Neuronal stem cell (in vitro differentiated cells): ENCODE data around the gene DEGS2.

Source experiments
- DNase-seq: peaks from one replicate; pipeline ENCODE4 v3.0.0-alpha.2; 2013; ENCODE audit warnings: low spot score
- H2AFZ ChIP-seq: one replicate; pipeline ENCODE4 v1.6.1; 2013; ENCODE audit warnings: mild to moderate bottlenecking, low read length, inconsistent platforms
- H2AK5ac ChIP-seq: 2 replicates; pipeline ENCODE4 v1.6.1; 2013; ENCODE audit warnings: low read depth, mild to moderate bottlenecking, inconsistent platforms, low read length, moderate library complexity, mixed read lengths
- H2BK120ac ChIP-seq: 2 replicates; pipeline ENCODE4 v1.6.1; 2013; ENCODE audit warnings: low read depth, mild to moderate bottlenecking, inconsistent platforms, low read length, moderate library complexity, mixed read lengths
- H2BK12ac ChIP-seq: one replicate; pipeline ENCODE4 v1.6.1; 2013; ENCODE audit warnings: low read length, inconsistent platforms
- H2BK15ac ChIP-seq: 2 replicates; pipeline ENCODE4 v1.6.1; 2013; ENCODE audit warnings: mild to moderate bottlenecking, low read length, inconsistent platforms, mixed read lengths
- H2BK5ac ChIP-seq: one replicate; pipeline ENCODE4 v1.6.1; 2013; ENCODE audit warnings: inconsistent platforms, mild to moderate bottlenecking, low read length, moderate library complexity
- H3K14ac ChIP-seq: one replicate; pipeline ENCODE4 v1.6.1; 2013; ENCODE audit warnings: low read length, inconsistent platforms
- H3K18ac ChIP-seq: 2 replicates; pipeline ENCODE4 v1.6.1; 2013; ENCODE audit warnings: low read length, inconsistent platforms
- H3K23ac ChIP-seq: 2 replicates; pipeline ENCODE4 v1.6.1; 2013; ENCODE audit warnings: low read depth, mild to moderate bottlenecking, mixed read lengths, low read length, inconsistent platforms; ENCODE audit not compliant: poor library complexity
- H3K27ac ChIP-seq: replicated peaks from 3 replicates; pipeline ENCODE4 v1.5.1; 2013; ENCODE audit warnings: low read length, inconsistent platforms
- H3K27me3 ChIP-seq, 3 experiments: 2 replicates each; pipeline ENCODE4 v1.6.1; 2013; ENCODE audit warnings: low read length in 3 of 3, mild to moderate bottlenecking in 2 of 3, inconsistent platforms in 1 of 3, low read depth in 1 of 3, mixed read lengths in 1 of 3, moderate library complexity in 1 of 3; ENCODE audit not compliant: control insufficient read depth in 3 of 3, insufficient read depth in 3 of 3
- H3K36me3 ChIP-seq, 2 donors: replicated peaks in 1 of 2; 2 replicates each; pipeline ENCODE4 v1.6.1; 2013; ENCODE audit warnings: low read length in 2 of 2; ENCODE audit not compliant: control insufficient read depth in 2 of 2, insufficient read depth in 2 of 2
- H3K4ac ChIP-seq: 2 replicates; pipeline ENCODE4 v1.6.1; 2013; ENCODE audit warnings: inconsistent platforms, mild to moderate bottlenecking, low read length, moderate library complexity
- H3K4me1 ChIP-seq, 2 donors: 1 replicate in 1 of 2; 2 replicates in 1 of 2; pipeline ENCODE4 v1.6.1; 2013; ENCODE audit warnings: low read length in 2 of 2, low read depth in 1 of 2; ENCODE audit not compliant: control insufficient read depth in 2 of 2, insufficient read depth in 1 of 2
- H3K4me2 ChIP-seq: one replicate; pipeline ENCODE4 v1.6.1; 2013; ENCODE audit warnings: mild to moderate bottlenecking, low read length, inconsistent platforms; ENCODE audit not compliant: insufficient read depth, poor library complexity, severe bottlenecking
- H3K4me3 ChIP-seq, 2 donors: 2 replicates each; pipeline ENCODE4 v1.5.1; 2013; ENCODE audit warnings: low read length in 2 of 2, mild to moderate bottlenecking in 2 of 2, inconsistent platforms in 1 of 2, moderate library complexity in 1 of 2
- H3K79me1 ChIP-seq: one replicate; pipeline ENCODE4 v1.6.1; 2013; ENCODE audit warnings: low read depth, mild to moderate bottlenecking, inconsistent platforms, low read length, moderate library complexity
- H3K9ac ChIP-seq: one replicate; pipeline ENCODE4 v1.6.1; 2013; ENCODE audit warnings: mild to moderate bottlenecking, low read depth, low read length, inconsistent platforms; ENCODE audit not compliant: poor library complexity
- H3K9me3 ChIP-seq, 2 donors: replicated peaks in 1 of 2; 2 replicates each; pipeline versions ENCODE3 to v1.6.1; 2013; ENCODE audit warnings: low read length in 2 of 2, mild to moderate bottlenecking in 2 of 2, inconsistent platforms in 1 of 2, low read depth in 1 of 2, mixed read lengths in 1 of 2, moderate library complexity in 1 of 2; ENCODE audit not compliant: control insufficient read depth in 2 of 2, insufficient read depth in 1 of 2
- H4K8ac ChIP-seq: one replicate; pipeline ENCODE4 v1.6.1; 2013; ENCODE audit warnings: low read depth, mild to moderate bottlenecking, inconsistent platforms, low read length, moderate library complexity
- H4K91ac ChIP-seq: one replicate; pipeline ENCODE4 v1.6.1; 2013; ENCODE audit warnings: low read length, low read depth, mild to moderate bottlenecking, inconsistent platforms; ENCODE audit not compliant: poor library complexity
- WGBS, 2 donors: extraction: QIAGEN DNeasy Blood & Tissue Kit; methylation state at CpG; one replicate each; pipeline ENCODE4 v1.1.7; 2013; ENCODE audit warnings: missing lambda C conversion rate in 2 of 2, mixed read lengths in 1 of 2; ENCODE audit not compliant: insufficient read length in 2 of 2, insufficient replicate concordance in 1 of 2; ENCODE audit errors: extremely low coverage in 2 of 2; 5-methylcytosine and 5-hydroxymethylcytosine counted together

The DEGS2 gene

DNA sequence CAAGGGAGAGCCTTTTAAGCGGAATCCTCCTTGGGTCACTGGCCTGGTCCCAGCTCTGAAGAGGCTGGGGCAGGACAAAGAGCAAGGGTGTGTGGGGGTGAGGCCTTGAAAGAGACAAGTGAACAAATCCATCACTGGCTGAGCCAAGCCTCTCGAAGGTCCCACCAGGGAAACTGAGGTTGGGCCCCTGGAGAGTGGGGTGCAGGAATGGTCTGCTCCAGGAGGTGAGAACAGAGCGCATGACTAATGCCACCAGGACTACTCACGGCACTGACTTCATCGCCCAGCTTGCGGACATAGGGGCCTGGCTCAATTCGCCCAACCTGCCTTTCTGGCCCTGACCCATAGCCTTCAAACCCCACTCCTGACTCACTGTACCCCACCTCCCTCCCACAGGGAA lies 19.2 kb upstream of the DEGS2 start:
- H3K4me1 ChIP-seq = no peaks in the 10 kb centered on the region
- peaks cover 0 to 2% (median 0%) of the 10 kb centered on the region in 3 experiments for H3K27me3 ChIP-seq
- H3K9me3 ChIP-seq = peaks cover 0 to 1% of the 10 kb centered on the region in 2 donors
- WGBS, 2 donors = no CpG with 5 or more reads among the region's 7 CpGs
- H3K9ac ChIP-seq = no peak overlapping the region
- no peak overlapping the region for H3K18ac ChIP-seq
- no peak overlapping the region for H2BK120ac ChIP-seq
- no peak overlapping the region for H3K27ac ChIP-seq
- H2BK12ac ChIP-seq = no peak overlapping the region
- H2BK15ac ChIP-seq = no peak overlapping the region
- no peak overlapping the region for H4K91ac ChIP-seq
- H3K79me1 ChIP-seq = peaks cover 2% of the 10 kb centered on the region
- no peak overlapping the region for H3K4ac ChIP-seq
- no peak overlapping the region for H2BK5ac ChIP-seq
- no peak overlapping the region for H3K4me2 ChIP-seq
- DNase-seq = no peak
- H3K23ac ChIP-seq = no peak overlapping the region
- peak overlapping the region; percentile 23 for H2AK5ac ChIP-seq
- H3K4me3 ChIP-seq = no peak overlapping the region
- no peaks in the 10 kb centered on the region for H3K36me3 ChIP-seq
- H2AFZ ChIP-seq = no peak overlapping the region
- no peak overlapping the region for H3K14ac ChIP-seq
- no peak overlapping the region for H4K8ac ChIP-seq

DNA sequence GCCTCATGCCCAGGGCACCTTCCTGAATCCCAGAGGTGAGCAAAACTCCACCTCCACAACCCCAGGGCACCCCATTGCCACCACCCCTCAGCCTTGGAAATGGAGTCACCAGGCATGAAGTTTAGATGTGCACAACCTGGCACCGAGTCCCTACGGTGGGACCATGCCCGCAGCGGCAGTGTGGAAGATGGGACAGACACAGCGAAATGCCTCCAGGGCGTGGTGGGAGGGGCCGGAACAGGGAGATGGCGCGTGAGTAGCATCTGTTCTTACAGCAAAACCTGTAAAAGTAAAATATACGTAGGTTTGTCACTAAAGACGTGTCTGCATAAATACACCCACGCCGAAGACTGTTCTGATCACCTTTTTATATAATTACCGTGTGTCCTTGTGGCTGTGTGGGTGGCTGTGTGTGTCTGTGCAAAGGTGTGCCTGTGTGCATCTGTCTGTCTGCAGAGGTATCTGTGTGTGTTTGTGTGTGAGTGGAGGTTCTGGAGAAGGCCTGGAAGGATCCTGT lies 17.4 kb upstream of the DEGS2 start:
- no peaks in the 10 kb centered on the region for H3K4me1 ChIP-seq
- no CpG with 5 or more reads among the region's 14 CpGs for WGBS, 2 donors
- H3K36me3 ChIP-seq = no peaks in the 10 kb centered on the region
- no peak overlapping the region for H2BK120ac ChIP-seq
- no peak overlapping the region for H3K4me2 ChIP-seq
- H2AFZ ChIP-seq = no peak overlapping the region
- H2BK12ac ChIP-seq = peak overlapping the region; percentile 14
- H2BK5ac ChIP-seq = no peak overlapping the region
- no peak overlapping the region for H2AK5ac ChIP-seq
- H3K14ac ChIP-seq = no peak overlapping the region
- no peak overlapping the region for H3K4me3 ChIP-seq
- no peak overlapping the region for H3K9ac ChIP-seq
- peaks cover 0 to 6% (median 2%) of the 10 kb centered on the region in 3 experiments for H3K27me3 ChIP-seq
- H3K27ac ChIP-seq = no peak overlapping the region
- H4K8ac ChIP-seq = no peak overlapping the region
- no peak overlapping the region for H3K4ac ChIP-seq
- no peak overlapping the region for H4K91ac ChIP-seq
- DNase-seq = no peak
- no peak overlapping the region for H2BK15ac ChIP-seq
- H3K79me1 ChIP-seq = peaks cover 2% of the 10 kb centered on the region
- no peak overlapping the region for H3K23ac ChIP-seq
- H3K9me3 ChIP-seq = peaks cover 0 to 1% of the 10 kb centered on the region in 2 donors
- no peak overlapping the region for H3K18ac ChIP-seq

DNA sequence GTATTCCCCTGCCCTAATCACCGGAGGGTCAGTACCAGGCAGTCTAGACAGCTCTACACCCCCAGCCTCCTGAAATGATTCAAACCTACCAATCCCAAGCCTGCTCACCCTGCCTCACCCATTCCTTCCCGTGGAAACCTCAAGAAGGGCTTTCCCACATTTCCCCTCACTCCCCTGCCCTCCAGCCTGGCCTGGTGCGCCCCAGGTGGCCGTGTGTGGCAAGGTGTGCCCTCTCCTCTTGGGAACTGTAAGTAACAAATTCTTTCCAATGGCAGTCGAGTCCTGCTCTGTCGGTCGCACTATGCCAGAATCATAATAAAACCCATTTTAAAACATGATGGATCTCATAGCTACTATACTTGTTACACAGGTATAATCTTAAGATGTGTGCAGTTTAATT lies 13.9 kb upstream of the DEGS2 start:
- H2AFZ ChIP-seq = no peak overlapping the region
- no peaks in the 10 kb centered on the region for H3K9me3 ChIP-seq
- H3K18ac ChIP-seq = no peak overlapping the region
- no peak overlapping the region for H2BK5ac ChIP-seq
- H3K27ac ChIP-seq = no peak overlapping the region
- no peak overlapping the region for H4K91ac ChIP-seq
- H2BK12ac ChIP-seq = no peak overlapping the region
- peaks cover 0 to 8% (median 5%) of the 10 kb centered on the region in 3 experiments for H3K27me3 ChIP-seq
- H3K9ac ChIP-seq = no peak overlapping the region
- no peaks in the 10 kb centered on the region for H3K4me1 ChIP-seq
- WGBS, 2 donors = no CpG with 5 or more reads among the region's 7 CpGs
- no peak overlapping the region for H2BK15ac ChIP-seq
- no peak overlapping the region for H2AK5ac ChIP-seq
- no peak overlapping the region for H3K23ac ChIP-seq
- no peak overlapping the region for H4K8ac ChIP-seq
- H3K36me3 ChIP-seq = no peaks in the 10 kb centered on the region
- H3K4ac ChIP-seq = no peak overlapping the region
- no peak for DNase-seq
- no peak overlapping the region for H3K14ac ChIP-seq
- no peak overlapping the region for H3K4me3 ChIP-seq
- H2BK120ac ChIP-seq = no peak overlapping the region
- no peak overlapping the region for H3K4me2 ChIP-seq
- peaks cover 1% of the 10 kb centered on the region for H3K79me1 ChIP-seq

DNA sequence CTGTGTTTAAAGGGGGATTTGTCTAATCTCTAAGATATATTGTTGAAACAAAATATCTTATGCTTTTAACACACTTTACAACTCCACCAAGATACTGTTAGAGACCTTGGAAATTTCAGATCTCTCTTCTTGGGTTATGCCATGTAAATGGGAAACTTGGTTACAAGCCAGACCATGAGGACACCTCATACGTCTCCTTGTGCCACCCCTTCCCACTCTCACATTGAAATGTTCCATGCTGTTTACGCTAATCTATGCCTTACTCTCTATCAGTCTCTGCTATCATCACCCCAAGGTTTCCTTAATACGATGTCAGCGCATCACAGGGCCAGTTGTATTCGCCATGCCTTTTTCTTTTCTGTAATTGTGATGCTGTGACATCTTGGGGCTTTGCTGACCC lies 13.4 kb upstream of the DEGS2 start:
- Histone ChIP-seq H4K8ac (no peak overlapping the region), H3K23ac (no peak overlapping the region), H3K4ac (no peak overlapping the region), H2BK12ac (no peak overlapping the region), H2BK5ac (no peak overlapping the region), H2AK5ac (no peak overlapping the region), H3K4me1 (no peaks in the 10 kb centered on the region), H2BK15ac (no peak overlapping the region), H2AFZ (no peak overlapping the region), H2BK120ac (no peak overlapping the region), H3K79me1 (no peaks in the 10 kb centered on the region), H3K27me3 (peaks cover 0 to 8% (median 5%) of the 10 kb centered on the region in 3 experiments), H3K9me3 (no peaks in the 10 kb centered on the region), H3K4me2 (no peak overlapping the region), H3K14ac (no peak overlapping the region), H3K36me3 (no peaks in the 10 kb centered on the region), H4K91ac (no peak overlapping the region), H3K18ac (no peak overlapping the region), H3K4me3 (no peak overlapping the region), H3K9ac (no peak overlapping the region), H3K27ac (no peak overlapping the region)
- no CpG with 5 or more reads among the region's 5 CpGs for WGBS, 2 donors
- no peak for DNase-seq
